Mesenteric fat pad (tissue), 1 donor: Measurements from ENCODE around the gene CUX1. TPM values are rescaled to one million over a fixed set of nuclear protein-coding genes. Genes with fewer than 3 reads are reported as not detected.
"Not testable (repeated sequence)": the region's sequence is repeated elsewhere in the genome, so short reads cannot be mapped to it uniquely, and the experiment has no call there.

Experiments
- DNase-seq: peaks from one replicate; pipeline ENCODE4 v3.0.0-alpha.2; 2020; ENCODE audit warnings: low spot score
- total RNA-seq: library from RNA; stranded (reverse); fragmentation: NEBNext Ultra II Directional; extraction: Animal tissue kit (Norgen Biotek cat#: 25700); gene quantifications from one replicate; pipeline ENCODE4 v1.2.1, GENCODE V29; 2021
- donor health status: DM: yes; HTN: yes; CAD: no.

Gene CUX1
- total RNA-seq, 1 donor from 2014 or later = 115 TPM

DNA sequence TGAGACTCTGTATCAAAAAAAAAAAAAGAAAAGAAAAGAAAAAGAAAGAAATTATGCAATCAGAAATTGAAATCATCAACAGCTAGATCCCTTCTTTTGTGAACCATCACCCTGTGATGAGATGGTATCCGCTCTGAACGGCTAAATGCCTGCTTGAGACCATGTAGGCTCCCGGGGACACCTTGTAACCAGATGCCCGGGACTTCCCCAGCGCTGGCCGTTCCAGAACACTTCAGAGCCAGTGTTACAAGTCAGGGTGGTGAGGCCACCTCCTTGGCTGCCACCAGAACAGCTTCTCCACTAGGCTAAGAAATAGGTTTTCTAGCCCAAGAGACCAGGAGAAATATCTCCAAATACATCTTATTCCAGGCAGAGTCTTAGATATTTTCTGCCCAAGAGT, 349.8 kb downstream of the CUX1 start:
- no peak for DNase-seq

DNA sequence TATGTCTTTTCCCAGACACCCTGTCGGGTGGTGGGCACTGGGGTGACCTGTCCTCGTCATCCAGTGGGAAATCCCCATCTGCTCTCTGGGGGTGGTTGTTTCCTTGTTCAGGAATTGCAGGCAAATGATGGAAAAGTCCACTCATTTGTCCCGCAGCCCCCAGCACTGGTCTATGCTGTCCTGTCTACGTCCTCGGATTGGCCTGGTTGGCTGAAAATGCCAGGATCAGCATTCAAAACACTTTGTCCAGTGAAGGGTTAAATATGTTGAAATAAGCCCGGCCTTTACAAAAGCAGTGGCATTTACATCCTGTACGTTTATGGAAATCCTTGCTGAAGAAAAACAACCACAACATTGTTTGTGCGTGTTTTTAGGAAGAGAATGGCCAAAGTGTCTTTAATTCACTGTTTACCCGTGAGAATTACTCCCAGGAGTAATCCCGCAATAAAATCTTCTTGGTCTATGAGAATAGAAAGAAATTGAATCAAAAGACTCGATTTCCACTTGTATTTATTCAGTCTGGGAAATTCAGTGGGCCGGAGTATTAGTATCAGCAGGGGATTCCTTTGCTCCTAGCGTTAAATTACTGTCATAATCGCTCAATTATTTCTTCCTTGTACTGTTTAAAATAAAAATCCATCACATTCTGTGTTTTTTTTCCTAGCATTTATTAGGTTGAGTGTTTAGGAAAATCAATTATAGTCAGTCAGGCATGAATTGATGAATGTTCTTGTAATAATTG, 352.4 kb downstream of the CUX1 start:
- DNase-seq = no peak

DNA sequence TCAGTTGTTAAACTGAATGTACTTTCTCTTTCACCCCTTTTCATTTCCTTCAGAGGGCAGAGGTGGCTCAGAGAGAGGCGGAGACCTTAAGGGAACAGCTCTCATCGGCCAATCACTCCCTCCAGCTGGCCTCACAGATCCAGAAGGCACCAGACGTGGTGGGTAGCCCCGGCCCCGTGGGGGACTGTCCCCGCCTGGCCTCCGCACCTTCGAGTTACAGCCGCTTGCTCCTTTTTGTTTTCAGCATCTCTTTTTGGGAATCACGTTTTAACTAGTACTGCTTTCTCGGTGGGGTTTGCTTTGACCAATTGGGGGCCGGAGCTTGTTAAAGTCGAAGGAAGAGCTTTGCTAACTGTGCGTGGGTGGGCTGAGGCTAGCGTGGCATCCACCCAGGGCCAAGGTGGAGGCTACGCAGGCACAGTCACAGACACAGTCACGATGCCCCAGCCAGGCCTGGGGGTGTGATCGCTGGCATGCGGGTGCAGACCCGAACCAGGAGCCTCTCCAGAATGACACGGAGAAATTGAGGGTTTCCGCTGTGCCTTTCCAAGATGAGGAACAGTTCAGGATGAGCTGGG, 353.1 kb downstream of the CUX1 start:
- DNase-seq = no peak

DNA sequence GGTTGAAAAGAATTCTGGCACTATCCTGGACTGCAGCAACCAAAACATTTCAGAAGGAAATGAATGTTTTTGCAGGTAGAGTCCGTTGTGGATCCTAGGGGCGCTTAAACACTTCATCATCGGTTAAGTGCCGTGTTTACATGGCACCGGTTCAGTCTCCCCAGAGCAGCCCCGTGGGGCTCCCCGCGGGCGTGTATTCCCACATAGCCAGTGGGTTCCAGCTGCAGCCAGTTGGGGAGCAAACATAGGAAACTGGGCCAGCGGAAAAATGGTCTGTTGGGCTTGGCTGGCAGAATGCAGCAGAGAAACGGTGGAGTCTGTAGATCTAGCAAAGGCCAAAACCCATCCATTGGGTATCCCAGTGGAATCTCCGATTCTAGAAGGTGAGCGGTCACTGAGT, 356.2 kb downstream of the CUX1 start:
- DNase-seq = no peak

DNA sequence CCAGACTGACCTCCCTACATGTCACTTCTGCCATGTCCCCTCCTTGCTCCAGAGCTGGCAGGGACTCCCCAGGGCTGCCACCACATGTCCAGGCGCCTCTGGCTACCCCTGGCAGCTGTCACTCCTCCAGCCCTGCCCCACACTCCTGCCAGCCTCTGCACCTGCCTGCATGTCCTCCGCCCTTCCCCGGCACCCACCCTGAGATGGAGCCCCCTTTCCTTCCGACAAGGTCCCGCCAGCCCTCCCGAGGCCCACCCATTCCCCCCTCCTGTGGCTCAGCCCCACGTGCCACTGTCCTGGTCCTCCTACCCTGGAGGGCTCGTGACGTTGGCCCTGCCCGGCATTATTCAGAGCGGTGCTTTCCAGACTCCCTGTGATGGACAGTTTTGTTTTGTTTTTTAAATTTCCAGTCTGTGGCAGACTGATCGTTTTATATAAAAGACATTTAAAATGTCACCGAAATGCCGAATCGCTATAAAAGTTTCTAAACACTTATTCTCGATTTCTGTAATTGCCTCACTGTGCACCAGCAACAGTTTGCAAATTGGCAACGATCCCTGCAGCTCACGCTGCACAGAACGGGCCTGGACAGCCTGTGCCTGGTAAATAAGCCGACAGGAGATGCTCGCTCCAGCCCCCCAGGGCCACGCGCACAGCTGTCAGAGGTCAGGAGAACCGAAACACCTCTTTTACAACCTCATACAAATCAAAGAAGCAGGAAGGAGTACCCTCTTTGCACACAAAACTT, 358.2 kb downstream of the CUX1 start:
- no peak for DNase-seq

DNA sequence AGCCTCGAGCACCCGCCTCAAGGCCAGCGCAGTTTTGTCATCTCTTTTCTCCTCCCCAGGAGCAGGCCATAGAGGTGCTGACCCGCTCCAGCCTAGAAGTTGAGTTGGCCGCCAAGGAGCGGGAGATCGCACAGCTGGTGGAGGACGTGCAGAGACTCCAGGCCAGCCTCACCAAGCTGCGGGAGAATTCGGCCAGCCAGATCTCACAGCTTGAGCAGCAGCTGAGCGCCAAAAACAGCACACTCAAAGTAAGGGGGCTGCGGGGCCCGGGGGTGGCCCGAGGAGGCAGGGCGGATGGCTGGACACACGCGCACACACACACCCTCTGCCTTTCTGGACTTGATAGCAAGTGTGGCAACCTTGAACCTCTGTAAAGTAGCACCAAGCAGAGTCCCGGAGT, 361.0 kb downstream of the CUX1 start:
- no peak for DNase-seq

DNA sequence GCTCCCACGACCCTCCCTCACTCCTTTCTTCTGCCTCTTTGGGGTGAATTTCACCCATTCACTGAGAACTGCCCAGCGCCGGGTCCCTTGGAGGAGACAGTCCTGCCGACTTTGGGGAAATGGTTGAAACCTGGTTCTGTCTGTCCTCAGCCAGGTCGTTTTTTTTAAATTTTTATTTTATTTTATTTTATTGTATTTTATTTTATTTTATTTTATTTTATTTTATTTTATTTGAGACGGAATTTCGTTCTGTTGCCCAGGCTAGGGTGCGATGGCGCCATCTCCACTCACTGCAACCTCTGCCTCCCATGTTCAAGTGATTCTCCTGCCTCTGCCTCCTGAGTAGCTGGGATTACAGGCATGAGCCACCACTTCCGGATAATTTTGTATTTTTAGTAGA, 363.3 kb downstream of the CUX1 start:
- no peak for DNase-seq

DNA sequence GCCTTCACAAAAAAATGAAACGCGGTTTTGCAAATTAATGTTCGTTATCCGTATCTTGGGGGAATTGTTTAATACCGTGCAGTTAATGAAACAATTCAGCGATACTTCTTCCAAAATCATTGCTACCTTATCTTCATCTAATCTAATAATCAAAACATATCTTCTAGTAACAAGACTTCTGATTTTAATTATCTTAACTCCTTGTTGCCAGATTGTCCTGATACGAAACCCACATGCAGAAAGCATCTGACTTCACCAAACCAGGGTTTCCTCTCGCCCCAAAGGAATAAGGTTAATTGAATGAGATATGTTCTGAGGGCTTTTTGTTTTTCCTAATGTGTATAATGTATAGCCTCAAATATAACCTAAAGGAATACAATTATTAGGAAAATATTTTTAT, 364.1 kb downstream of the CUX1 start:
- DNase-seq = no peak

DNA sequence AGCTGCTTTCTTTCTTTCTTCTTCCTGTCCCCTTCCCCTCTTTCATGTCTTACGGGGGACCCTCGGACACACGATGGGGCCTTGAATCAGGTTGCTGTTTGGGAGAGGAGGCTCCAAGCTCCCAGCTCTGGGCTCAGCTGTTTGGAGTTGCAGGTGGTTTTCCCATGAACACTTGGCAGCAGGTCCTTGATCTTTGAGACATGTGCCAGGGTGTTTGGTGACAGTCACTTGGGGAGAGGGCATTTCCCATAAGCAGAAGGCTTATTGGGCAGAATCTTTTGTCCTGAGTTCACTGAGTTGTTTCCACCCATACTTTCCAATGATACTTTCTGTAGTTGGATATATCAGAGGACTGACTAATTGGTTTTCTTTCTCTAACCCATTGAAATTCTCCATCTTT, 364.6 kb downstream of the CUX1 start:
- DNase-seq = no peak

DNA sequence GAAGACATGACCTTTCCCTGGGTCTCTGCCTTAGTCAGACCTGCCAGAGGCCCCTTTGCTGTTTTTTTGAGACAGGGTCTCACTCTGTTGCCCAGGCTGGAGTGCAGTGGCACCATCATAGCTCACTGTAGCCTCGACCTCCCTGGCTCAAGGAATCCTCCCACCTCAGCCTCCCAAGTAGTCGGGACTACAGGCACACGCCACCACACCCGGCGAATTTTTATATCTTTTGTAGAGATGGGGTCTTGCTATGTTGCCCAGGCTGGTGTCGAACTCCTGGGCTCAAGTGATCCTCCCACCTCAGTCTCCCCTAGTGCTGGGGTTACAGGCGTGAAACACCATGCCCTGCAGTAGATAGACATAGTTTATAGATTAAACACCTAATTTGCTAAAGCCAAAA, 366.4 kb downstream of the CUX1 start:
- DNase-seq = not testable (repeated sequence)

DNA sequence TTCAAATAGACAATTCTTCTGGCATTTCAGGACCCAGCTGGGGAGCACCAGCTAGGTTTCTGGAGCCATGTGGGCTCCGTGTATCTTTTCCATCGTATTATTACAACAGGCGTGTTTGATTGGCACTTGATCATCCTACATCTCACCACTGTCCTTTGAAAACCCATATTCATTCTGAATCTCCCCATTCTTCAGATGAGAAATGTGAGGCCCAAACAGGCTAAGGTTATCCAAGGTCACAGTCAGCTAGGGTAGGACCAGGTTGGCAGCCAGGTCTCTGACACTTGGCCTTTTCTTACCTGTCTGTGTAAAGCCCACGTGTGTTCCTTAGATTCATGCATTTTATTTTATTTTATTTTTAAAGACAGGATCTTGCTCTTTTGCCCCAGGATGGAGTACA, 366.9 kb downstream of the CUX1 start:
- DNase-seq = no peak

DNA sequence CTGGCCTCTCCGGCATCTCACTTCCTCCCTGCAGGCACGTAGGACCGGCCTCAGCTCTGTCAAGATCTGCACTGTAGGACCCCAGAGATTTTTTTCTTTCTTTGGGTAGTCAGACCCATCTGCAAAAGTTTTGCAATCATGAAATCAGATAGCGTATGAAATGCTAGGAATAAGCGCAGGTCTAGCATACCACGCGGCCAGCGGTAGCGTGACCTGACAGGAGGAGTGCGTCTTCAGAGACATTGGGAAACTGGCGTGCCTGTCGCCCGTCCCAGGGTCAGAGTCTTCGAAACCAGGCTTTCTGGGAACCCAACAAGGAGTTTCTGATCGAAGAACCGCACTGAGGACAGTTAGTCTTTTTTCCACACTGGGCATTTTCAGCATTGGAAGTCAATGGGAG, 368.4 kb downstream of the CUX1 start:
- no peak for DNase-seq

DNA sequence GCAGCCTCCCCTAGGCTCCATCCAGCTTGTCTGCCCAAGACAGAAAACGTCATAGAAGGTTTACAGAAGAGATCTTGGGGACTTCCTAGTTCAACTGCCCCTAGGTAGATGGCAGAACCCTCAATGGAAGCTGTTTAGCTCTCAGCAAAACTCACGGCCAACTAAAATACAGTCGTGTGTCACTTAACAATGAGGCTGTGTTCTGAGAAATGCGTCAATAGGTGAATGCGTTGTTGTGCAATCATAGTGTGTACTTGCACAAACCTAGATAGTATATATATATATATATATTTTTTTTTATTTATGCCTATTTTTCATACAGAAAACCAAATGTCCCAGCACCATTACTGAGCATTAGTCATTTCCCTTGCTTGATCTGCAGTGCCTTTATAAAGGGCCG, 368.9 kb downstream of the CUX1 start:
- DNase-seq = no peak

DNA sequence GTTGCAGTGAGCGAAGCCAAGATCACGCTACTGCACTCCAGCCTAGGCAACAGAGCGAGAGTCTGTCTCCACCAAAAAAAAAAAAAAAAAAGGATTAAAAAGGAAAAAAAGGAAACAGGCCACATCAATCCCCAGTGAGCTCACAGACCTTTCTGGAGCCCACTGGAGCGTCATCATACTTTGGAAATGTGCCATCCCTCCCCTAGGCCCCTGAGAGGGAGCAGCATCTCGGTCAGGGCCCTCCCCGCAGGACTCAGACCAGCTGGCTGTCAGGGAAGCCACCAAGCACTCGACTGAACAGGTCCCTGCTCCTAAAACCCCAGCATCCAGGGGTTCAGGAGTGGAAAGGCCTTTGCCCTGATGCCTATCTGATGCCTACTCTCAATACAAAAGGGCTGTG, 371.3 kb downstream of the CUX1 start:
- DNase-seq = no peak

DNA sequence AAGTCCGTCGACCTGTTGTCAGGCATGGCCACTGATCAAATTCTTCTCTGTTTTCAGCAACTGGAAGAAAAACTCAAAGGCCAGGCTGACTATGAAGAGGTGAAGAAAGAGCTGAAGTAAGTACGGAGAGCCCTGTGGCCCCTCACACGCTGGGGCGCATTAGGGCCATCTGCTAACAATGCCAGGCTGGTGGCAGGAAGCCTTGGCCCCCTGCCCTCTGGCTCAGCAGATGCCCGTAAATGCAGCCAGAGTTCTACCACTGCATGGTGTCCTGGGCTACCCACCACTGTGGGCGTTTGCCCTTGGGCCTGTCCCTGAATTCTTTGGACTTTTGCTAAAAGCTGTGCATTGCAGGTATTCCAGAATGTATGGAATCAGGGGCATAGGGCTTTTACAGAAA, 372.3 kb downstream of the CUX1 start:
- DNase-seq = no peak

DNA sequence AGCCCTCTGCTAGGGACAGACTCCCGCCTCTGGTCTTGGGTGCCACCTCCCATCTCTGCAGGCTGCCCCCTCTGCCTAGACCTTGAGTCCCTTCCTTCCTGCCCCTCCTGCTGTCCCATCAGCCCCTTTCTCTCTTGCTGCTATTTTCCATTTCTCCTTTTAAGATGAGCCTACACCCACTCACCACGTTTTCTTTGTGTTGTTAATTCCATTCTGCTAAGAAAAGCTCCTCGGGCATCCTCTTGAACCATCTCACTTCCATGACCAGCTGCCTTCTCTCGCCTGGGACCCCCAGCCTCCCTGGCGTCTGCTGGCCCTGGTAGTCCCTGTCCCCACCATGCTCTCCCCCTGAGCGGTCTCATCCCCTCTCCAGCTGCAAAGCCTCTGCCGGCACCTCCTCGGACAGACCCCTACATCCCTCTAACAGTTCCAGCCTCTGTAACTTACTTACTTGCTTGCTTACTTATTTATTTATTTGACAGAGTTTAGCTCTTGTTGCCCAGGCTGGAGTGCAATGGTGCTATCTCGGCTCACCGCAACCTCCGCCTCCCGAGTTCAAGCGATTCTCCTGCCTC, 373.4 kb downstream of the CUX1 start:
- DNase-seq = no peak

DNA sequence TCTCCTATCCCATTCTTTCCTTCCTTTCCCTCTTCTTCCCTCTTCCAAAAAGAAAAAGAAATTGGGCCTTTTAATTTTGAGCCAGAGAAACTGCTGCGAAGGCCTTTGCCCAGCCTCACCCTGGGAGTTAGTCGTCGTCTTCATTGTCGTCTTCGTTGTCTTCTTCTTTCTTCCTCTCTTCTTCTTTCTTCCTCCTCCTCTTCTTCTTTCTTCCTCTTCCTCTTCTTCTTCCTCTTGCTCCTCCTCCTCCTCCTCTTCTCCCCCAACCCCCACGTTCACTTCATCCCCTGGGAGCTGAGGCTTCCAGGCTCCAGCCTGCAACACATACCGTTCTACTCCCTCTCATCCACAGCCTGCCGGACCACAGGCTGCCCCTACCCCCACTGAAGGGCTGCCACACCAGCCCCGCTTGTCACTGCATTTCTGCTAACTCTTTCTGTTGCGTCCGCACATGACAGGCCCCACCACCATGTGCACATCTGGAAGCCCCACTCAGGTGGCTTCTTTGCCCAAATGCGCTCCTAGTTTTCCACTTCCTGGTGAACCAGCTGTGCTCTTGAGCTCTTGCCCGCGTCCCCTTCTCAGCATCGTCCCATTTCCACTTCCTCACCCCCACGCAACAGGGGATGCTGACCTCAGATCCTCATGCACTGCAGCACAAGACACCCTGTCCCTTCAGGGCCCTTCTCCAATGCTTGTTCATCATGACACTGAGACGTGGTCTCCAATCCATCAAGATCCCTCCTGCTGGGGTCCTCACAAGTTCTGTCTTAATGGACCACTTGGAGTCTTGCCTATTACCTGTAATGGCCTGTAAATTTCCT, 374.3 kb downstream of the CUX1 start:
- DNase-seq = no peak

DNA sequence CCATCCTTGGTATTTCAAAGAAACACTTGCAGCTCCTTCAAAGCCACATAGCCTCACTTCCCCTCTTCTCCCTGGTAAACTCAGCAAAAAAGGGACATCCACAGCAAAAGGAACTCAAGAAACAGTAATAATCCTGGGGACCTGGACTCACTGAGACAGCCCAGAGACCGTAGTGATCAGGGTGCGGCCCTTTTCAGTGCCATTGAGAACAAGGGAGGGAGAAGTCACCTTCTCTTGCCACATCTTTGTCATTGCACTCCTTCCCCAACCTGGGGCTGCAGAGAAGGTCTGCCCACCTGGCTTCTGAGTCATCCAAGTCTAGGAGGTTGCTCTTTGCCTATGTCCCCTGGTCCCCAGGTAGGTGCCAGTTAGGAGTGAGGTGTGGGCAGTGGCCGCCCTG, 375.4 kb downstream of the CUX1 start:
- no peak for DNase-seq

DNA sequence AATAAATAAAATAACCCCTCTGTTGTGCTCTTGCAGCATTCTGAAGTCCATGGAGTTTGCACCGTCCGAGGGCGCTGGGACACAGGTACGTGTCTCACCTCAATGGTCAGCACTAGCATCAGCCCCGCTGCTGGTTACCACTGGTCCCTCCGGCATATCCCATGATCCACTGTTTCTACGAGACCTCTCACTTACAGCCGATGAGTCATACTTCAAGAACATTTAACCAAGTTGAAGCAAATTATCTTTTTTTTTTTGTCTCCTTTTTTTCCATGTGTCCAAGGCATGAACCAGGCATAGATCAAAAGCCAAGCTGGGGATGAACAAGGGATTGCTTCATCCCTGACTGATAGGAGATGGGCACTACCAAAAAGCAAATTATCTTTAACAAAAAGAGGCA, 376.4 kb downstream of the CUX1 start:
- no peak for DNase-seq

DNA sequence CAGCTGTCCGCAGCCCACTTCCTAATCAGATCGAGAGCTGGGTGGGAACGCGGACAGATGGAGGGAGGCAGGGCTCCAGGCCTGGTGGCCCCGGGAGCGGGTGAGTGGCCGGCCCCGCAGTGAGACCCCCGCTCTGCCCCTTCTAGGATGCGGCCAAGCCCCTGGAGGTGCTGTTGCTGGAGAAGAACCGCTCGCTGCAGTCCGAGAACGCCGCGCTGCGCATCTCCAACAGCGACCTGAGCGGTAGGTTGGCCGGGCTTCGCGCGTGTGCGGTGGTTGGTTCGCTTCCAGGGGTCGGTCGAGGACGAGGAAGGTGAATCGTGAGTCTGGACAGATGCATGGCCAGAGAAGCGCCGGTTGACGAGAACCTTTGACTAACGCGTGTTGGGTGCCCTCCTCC, 377.9 kb downstream of the CUX1 start:
- DNase-seq = no peak

DNA sequence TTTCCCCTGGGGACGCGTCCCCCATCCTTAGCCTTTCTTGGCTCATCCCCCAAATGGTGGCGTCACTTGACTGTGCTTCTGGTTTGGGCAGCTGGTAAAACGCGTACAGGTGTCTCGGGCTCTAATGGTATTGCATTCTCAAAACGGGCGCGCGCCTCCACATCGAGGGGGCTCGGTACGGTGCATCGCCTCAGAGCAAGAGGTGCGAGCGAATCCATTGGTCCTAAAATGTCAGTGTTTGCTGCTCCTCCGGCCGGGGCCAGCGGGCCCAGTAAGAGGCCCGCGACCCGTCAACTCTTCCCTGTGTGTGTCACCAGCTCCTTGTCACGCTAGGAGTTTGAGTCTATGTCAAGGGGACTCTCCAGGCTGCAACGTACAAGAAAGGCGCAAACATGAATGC, 378.6 kb downstream of the CUX1 start:
- DNase-seq = no peak

DNA sequence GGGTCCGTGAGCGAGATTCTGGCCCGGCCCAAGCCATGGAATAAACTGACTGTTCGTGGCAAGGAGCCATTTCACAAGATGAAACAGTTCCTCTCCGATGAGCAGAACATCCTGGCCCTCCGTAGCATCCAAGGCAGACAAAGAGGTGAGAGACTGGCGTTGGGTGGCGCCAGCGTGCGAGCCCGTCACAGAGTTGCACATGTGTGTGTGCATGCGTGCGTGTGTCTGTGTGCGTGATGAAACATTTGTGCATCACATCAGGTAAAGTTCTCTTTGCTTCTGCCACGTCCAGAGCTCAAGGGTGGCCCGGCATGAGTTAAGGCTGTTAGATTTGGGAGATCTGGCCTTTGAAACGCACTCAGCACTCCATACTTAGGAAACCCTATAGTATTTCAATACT, 379.7 kb downstream of the CUX1 start:
- no peak for DNase-seq
